ENCODE results near the gene EXOC3L1.

Gene EXOC3L1

DNA sequence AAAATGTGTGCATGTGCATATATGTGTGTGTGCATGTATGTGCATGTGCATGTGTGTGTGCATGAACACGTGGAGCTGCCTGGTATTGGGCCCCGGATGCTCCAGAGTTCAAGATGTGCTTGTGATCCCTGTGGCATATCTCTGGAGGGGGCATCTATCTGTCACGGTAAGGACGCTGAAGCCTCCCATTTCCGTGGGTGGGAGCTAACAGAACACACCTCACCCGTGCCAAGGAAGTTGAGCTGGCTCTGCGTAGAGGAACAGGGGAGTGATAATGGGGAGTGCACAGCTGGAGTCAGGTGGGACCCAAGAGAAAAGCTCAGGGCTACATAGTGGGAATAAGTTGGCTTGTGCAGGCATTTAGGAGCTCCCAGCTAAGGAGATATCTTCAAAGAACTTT is 21.7 kb upstream of the EXOC3L1 start:
- Histone ChIP-seq H3K27me3 (ENCODE audit: control insufficient read depth, insufficient read depth, low read length) (no peaks in the 10 kb centered on the region), H3K4me1 (ENCODE audit: control insufficient read depth, insufficient read depth, low read length) (no peaks in the 10 kb centered on the region), H3K27ac (ENCODE audit: low read depth, low read length) (no peak overlapping the region), H3K36me3 (ENCODE audit: control insufficient read depth, insufficient read depth, low read length) (peaks cover 2% of the 10 kb centered on the region), H3K9ac (ENCODE audit: low read length) (no peak overlapping the region), H3K4me3 (ENCODE audit: low read length) (no peak overlapping the region)

DNA sequence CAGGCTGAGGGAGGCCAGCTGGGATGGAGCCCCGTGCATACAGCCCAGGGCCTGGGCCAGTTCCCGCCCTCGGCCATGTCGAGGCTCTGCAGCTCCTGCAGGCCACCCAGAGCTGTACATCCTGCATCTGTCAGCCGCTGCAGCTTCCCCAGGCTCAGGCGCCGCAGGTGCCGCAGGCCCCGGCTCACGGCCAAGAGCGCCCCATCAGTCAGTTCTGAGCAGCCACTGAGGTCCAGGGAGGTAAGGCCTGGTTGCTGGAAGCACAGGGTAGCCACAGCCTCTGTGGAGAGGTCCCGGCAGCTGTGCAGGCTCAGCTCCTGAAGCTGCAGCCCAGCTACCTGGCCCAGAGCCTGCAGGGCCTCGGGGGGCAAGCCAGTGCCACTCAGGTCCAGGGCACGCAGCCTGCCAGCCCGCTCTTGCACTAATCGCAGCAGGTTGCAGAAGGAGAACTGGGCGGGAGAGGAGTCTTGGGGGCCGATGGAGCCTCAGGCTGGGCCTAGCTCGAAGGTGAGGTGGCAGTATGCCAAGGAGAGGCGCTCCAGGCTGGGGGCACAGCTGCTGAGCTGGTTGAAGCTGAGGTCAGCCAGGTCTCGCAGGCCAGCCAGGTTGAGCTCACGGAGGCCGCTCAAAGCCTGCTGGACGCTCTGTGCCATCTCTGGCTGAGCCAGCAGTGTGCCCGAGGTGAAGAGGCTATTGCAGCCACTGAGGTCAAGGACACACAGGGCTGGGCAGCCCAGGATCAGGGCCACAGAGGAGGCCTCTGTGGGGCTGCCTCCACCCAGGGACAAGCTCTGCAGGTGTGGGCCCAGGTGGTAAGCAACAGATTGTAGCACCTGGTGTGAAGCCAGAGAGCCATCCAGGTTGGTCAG is 20.4 kb upstream of the EXOC3L1 start:
- H3K9ac ChIP-seq (ENCODE audit: low read length): no peak overlapping the region

DNA sequence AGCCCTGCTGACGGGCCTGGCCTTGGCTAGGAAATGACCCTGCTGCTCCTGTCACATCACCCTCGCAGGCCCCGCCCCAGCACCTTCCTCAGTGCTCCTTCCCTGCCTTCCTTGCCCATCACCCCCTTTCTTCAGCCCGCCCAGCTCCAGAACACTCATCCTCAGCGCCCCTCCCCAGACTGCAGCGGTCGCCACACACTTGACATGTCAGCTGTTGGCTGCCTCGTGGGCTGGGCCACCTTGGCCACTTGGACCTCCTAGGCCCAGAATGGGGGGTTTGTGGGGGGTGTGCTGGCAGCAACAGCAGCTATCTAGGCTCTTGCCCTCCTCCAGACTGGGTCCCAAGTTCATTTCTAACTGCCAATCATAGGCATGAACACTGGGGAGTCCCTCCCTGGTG is 19.6 kb upstream of the EXOC3L1 start:
- H3K4me3 ChIP-seq (ENCODE audit: low read length): no peak overlapping the region
- H3K27ac ChIP-seq (ENCODE audit: low read depth, low read length): no peak overlapping the region
- no peaks in the 10 kb centered on the region for H3K27me3 ChIP-seq (ENCODE audit: control insufficient read depth, insufficient read depth, low read length)
- no peaks in the 10 kb centered on the region for H3K4me1 ChIP-seq (ENCODE audit: control insufficient read depth, insufficient read depth, low read length)
- no peak overlapping the region for H3K9ac ChIP-seq (ENCODE audit: low read length)
- peaks cover 2% of the 10 kb centered on the region for H3K36me3 ChIP-seq (ENCODE audit: control insufficient read depth, insufficient read depth, low read length)

More for the DNA sequence above, 20.4 kb upstream of the EXOC3L1 start:
- Histone ChIP-seq H3K36me3 (ENCODE audit: control insufficient read depth, insufficient read depth, low read length) (peaks cover 2% of the 10 kb centered on the region), H3K27ac (ENCODE audit: low read depth, low read length) (no peak overlapping the region), H3K4me1 (ENCODE audit: control insufficient read depth, insufficient read depth, low read length) (no peaks in the 10 kb centered on the region), H3K4me3 (ENCODE audit: low read length) (no peak overlapping the region), H3K27me3 (ENCODE audit: control insufficient read depth, insufficient read depth, low read length) (no peaks in the 10 kb centered on the region)

DNA sequence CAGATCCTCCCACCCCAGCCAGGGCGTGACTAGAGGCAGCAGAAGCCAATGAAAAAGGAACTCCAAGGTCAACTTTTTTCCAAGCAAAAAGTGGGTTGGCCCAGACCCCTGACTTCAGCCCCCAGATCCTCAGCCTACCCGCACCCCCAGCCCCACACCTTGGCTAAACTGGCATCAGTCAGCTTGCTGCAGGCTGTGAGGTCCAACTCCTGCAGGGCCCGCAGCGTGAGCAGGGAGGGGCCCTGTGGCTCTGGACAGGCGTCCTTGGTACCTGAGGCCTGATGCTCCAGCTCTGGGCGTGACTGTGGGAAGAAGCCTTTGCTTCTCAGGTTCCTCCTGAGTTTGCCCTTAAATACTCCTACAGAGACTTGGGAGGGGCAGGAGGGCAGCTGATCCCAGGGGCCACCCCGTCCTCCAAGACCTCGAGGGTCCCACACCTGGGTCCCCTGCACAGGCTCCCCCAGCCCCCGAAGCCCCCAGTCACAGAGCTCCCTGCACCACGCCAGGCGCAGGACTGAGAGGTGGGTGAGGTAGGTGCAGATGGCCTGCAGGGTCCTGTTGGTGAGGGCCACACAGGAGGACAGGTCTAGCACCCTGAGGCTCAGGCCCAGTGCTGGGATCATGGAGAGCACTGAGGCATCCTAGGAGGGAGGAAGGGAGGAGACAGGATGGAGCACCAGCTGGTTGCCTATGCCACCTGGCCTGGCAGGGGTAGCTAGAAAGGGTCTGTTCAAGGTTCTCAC is 18.4 kb upstream of the EXOC3L1 start:
- no peak overlapping the region for H3K4me3 ChIP-seq (ENCODE audit: low read length)
- no peak overlapping the region for H3K9ac ChIP-seq (ENCODE audit: low read length)
- peaks cover 2% of the 10 kb centered on the region for H3K36me3 ChIP-seq (ENCODE audit: control insufficient read depth, insufficient read depth, low read length)
- no peak overlapping the region for H3K27ac ChIP-seq (ENCODE audit: low read depth, low read length)
- no peaks in the 10 kb centered on the region for H3K4me1 ChIP-seq (ENCODE audit: control insufficient read depth, insufficient read depth, low read length)
- H3K27me3 ChIP-seq (ENCODE audit: control insufficient read depth, insufficient read depth, low read length): no peaks in the 10 kb centered on the region

DNA sequence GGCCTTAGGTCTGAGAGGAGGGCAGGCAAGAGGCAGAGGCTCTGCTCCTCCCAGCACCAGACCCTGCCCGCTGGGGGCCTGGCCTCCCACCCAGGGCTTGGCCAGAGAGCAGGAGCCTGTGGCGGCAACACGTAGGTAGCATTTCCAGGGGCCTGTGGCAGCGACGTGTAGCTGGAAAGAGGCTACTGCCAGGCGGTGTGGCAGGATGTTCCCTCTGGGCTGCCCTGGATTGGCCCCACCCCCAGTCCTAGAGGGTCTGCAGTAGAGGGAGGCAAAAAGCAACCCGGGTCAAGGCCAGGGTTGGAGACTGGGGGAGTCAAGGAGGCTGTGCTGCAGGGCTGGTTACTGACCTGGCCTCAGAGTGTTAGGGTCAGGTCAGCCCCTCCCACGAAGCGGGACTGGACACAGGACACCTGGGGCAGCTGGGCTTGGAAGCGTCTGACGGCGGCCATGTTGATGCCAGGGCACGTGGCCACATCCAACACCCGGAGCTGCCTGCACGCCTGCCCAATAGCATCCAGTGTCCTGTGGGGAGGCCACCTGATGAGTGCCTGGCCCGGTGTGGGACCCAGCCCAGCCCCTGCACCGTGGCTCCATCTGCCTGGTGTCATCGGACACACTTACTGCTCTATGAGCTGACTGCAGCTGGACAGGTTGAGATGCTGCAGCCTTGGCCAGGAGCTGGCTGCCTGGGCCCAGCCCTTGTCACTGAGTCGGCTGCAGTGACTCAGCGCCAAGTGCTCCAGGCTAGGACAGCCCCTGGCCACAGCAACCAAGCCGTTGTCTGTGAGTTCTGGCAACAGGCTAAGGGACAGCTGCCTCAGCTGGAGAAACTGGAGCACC is 17.5 kb upstream of the EXOC3L1 start:
- Histone ChIP-seq H3K27me3 (ENCODE audit: control insufficient read depth, insufficient read depth, low read length) (no peaks in the 10 kb centered on the region), H3K4me1 (ENCODE audit: control insufficient read depth, insufficient read depth, low read length) (no peaks in the 10 kb centered on the region), H3K4me3 (ENCODE audit: low read length) (no peak overlapping the region), H3K27ac (ENCODE audit: low read depth, low read length) (no peak overlapping the region), H3K9ac (ENCODE audit: low read length) (no peak overlapping the region), H3K36me3 (ENCODE audit: control insufficient read depth, insufficient read depth, low read length) (peaks cover 8% of the 10 kb centered on the region)

DNA sequence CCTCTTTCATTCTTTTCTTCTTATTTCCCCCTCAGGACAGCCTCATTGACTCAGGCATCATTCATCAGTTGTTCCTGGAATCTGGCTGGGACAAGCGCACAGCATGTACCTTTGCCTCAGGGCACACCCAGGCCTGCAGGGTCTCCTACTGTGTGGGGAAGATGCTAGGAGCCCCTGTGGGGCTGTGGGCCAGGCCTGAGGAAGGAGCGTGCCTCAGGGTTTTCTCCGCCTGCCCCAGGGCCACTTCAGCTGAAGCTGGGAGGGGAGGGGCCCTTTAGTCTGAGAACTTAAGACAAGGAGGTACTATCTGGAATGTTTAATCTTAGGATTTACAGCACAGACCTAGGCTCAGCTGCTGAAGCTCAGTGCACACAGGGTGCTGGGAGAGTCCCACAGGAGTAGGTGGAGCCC is 16.9 kb upstream of the EXOC3L1 start:
- H3K36me3 ChIP-seq (ENCODE audit: control insufficient read depth, insufficient read depth, low read length): peaks cover 13% of the 10 kb centered on the region

DNA sequence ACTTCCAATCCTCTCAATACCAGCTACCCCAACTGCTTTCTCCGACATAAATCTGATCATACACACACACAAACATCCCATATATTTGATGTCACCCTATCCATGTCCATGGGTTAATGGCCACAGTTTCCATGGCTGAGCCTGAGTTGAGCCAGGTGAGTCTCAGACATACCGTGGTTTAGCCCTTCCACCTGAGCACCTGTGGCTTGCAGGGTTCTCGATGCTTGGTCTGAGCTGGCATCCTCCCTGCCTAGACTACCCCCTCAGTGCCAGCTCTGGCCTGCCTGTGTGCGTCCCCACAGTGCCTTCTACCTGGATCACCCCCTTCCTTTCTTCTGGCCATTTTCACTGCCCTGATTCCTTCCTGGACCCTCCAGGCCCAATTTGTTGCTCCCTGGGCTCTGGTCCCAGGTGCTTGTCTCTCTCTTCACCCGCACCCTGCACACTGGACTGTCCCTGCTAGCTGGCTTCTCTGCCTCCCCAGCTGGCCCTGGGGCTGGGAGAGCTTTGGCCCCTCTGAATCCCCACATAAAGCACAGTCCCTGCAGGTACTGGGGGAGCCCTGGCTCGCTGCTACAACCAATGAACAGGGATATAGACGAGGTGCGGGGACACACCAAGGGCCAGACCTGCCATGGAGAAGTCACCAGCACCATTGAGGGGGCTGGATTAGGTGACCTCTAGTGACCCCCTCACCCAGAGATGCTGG is 16.3 kb upstream of the EXOC3L1 start:
- no peak overlapping the region for H3K9ac ChIP-seq (ENCODE audit: low read length)
- no peaks in the 10 kb centered on the region for H3K4me1 ChIP-seq (ENCODE audit: control insufficient read depth, insufficient read depth, low read length)
- H3K27me3 ChIP-seq (ENCODE audit: control insufficient read depth, insufficient read depth, low read length): no peaks in the 10 kb centered on the region
- H3K4me3 ChIP-seq (ENCODE audit: low read length): no peak overlapping the region
- H3K27ac ChIP-seq (ENCODE audit: low read depth, low read length): no peak overlapping the region
- H3K36me3 ChIP-seq (ENCODE audit: control insufficient read depth, insufficient read depth, low read length): peaks cover 14% of the 10 kb centered on the region

More for the DNA sequence above, 16.9 kb upstream of the EXOC3L1 start:
- Histone ChIP-seq H3K4me1 (ENCODE audit: control insufficient read depth, insufficient read depth, low read length) (no peaks in the 10 kb centered on the region), H3K27me3 (ENCODE audit: control insufficient read depth, insufficient read depth, low read length) (no peaks in the 10 kb centered on the region), H3K27ac (ENCODE audit: low read depth, low read length) (no peak overlapping the region), H3K9ac (ENCODE audit: low read length) (no peak overlapping the region), H3K4me3 (ENCODE audit: low read length) (no peak overlapping the region)

DNA sequence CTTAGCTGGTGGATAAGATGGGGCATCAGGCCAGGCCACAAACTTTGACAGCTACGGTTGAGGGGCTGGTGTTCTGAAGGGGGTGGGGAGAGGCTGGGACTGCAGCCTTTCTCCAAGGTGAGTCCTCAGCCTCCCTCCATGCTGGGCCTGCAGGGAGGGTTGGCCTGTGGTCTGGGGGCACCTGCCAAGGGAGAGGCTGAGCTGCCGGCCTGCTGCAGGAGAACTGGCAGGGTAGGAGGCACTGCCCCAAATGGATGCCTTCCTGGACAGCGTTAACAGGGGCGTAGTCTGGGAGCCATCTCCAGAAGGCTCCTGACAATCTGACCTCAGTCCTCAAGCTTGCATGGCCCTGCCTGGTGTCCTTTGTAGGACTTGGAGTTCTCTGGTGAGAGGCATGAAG is 14.1 kb upstream of the EXOC3L1 start:
- H3K4me1 ChIP-seq (ENCODE audit: control insufficient read depth, insufficient read depth, low read length): no peaks in the 10 kb centered on the region
- H3K27me3 ChIP-seq (ENCODE audit: control insufficient read depth, insufficient read depth, low read length): no peaks in the 10 kb centered on the region
- H3K36me3 ChIP-seq (ENCODE audit: control insufficient read depth, insufficient read depth, low read length): peaks cover 12% of the 10 kb centered on the region
- no peak overlapping the region for H3K27ac ChIP-seq (ENCODE audit: low read depth, low read length)
- H3K9ac ChIP-seq (ENCODE audit: low read length): no peak overlapping the region
- H3K4me3 ChIP-seq (ENCODE audit: low read length): no peak overlapping the region

DNA sequence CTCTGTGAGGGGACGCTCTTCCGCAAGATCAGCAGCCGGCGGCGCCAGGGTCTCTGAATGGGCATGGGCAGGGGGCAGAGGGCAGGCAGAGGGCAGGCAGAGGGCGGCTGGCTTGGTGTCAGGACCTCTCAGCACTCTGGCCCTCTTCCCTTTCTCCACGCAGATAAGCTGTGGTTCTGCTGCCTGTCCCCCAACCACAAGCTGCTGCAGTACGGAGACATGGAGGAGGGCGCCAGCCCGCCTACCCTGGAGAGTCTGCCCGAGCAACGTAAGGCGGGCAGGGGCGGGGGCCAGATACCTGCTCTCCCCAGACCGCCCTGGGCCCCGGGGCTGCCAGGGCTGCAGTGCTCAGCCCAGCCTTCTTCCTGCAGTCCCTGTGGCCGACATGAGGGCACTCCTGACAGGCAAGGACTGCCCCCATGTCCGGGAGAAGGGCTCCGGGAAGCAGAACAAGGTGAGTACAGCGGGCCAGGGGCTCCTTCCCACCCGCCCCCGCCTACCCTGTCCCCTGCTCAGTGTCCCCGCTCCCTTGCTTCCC is 13.1 kb upstream of the EXOC3L1 start:
- H3K36me3 ChIP-seq (ENCODE audit: control insufficient read depth, insufficient read depth, low read length): peaks cover 15% of the 10 kb centered on the region
- H3K27me3 ChIP-seq (ENCODE audit: control insufficient read depth, insufficient read depth, low read length): no peaks in the 10 kb centered on the region
- no peaks in the 10 kb centered on the region for H3K4me1 ChIP-seq (ENCODE audit: control insufficient read depth, insufficient read depth, low read length)
- no peak overlapping the region for H3K27ac ChIP-seq (ENCODE audit: low read depth, low read length)
- no peak overlapping the region for H3K9ac ChIP-seq (ENCODE audit: low read length)
- no peak overlapping the region for H3K4me3 ChIP-seq (ENCODE audit: low read length)

DNA sequence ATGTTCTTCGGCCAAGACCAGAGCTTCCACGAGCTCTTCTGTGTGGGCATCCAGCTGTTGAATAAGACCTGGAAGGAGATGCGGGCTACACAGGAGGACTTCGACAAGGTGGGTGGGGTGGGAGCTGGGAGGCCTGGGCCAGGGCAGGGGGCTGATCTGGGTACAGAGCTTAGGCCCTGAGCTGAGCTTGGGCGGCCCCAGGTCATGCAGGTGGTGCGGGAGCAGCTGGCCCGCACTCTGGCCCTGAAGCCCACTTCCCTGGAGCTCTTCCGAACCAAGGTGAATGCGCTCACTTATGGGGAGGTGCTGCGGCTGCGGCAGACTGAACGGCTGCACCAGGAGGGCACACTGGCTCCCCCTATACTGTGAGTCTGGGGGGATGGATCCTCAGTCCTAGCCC is 12.5 kb upstream of the EXOC3L1 start:
- H3K9ac ChIP-seq (ENCODE audit: low read length): no peak overlapping the region
- no peaks in the 10 kb centered on the region for H3K27me3 ChIP-seq (ENCODE audit: control insufficient read depth, insufficient read depth, low read length)
- no peaks in the 10 kb centered on the region for H3K4me1 ChIP-seq (ENCODE audit: control insufficient read depth, insufficient read depth, low read length)
- no peak overlapping the region for H3K27ac ChIP-seq (ENCODE audit: low read depth, low read length)
- no peak overlapping the region for H3K4me3 ChIP-seq (ENCODE audit: low read length)
- H3K36me3 ChIP-seq (ENCODE audit: control insufficient read depth, insufficient read depth, low read length): peaks cover 20% of the 10 kb centered on the region

DNA sequence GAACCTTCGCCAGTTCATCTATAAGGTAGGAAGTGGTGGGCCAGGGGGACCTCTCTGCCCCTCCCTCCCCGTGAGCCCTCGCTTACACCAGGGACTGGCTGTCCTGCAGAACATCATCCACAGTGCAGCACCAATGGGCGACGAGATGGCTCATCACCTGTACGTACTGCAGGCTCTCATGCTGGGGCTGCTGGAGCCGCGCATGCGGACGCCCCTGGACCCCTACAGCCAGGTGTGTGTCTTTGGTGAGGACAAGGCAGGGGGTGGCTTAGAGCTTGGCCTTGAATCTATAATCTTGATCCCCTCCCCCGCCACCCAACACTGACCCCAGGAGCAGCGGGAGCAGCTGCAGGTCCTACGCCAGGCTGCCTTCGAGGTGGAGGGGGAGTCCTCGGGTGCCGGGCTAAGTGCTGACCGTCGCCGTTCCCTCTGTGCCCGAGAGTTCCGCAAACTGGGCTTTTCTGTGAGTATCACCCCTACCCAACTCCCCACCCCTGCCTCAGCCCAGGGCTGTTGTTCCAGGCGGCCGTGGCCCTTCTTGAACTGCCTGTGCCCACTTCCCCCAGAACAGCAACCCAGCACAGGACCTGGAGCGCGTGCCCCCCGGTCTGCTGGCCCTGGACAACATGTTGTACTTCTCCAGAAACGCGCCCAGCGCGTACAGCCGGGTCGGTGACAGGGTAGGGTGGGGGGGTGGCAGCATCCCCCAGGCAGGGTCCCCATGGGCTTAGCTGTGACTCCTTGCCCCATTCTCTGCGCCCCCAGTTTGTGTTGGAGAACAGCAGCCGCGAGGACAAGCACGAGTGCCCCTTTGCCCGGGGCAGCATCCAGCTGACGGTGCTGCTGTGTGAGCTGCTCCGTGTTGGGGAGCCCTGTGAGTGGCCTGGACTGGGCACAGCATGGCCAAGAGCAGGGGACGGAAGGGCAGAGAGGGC is 11.7 kb upstream of the EXOC3L1 start:
- Histone ChIP-seq H3K27me3 (ENCODE audit: control insufficient read depth, insufficient read depth, low read length) (no peaks in the 10 kb centered on the region), H3K4me3 (ENCODE audit: low read length) (no peak overlapping the region), H3K36me3 (ENCODE audit: control insufficient read depth, insufficient read depth, low read length) (peaks cover 28% of the 10 kb centered on the region), H3K4me1 (ENCODE audit: control insufficient read depth, insufficient read depth, low read length) (no peaks in the 10 kb centered on the region), H3K27ac (ENCODE audit: low read depth, low read length) (no peak overlapping the region), H3K9ac (ENCODE audit: low read length) (no peak overlapping the region)

All from rectal smooth muscle tissue (tissue), 1 donor.